OCI-LY7 (cell line): ENCODE measurements around the gene SCN5A. TPM values are rescaled to one million over a fixed set of nuclear protein-coding genes. Genes with fewer than 3 reads are reported as not detected.

ENCODE experiments used
- BruUV-seq: library from RNA; stranded (reverse); fragments of 400-500 nt; replicated peaks from 2 replicates; lab custom pipeline; 2021; lab: Mats Ljungman, UMichigan
- CTCF ChIA-PET: fragments of 300-600 bp; sonication (Branson Sonifier 250); formaldehyde crosslinking; loops from one replicate; lab custom pipeline; 2022; ENCODE audit warnings: antibody characterized with exemption; ENCODE audit not compliant: unreplicated experiment; lab: Charles Lee
- POLR2A ChIA-PET: fragments of 300-600 bp; sonication (Branson Sonifier 250); formaldehyde crosslinking; loops from one replicate; lab custom pipeline; 2022; ENCODE audit warnings: antibody characterized with exemption; lab: Charles Lee
- DNase-seq: peaks from one replicate; pipeline ENCODE4 v3.0.0-alpha.2; 2015; ENCODE audit warnings: low spot score
- H2AFZ ChIP-seq: fragments of 200-600 bp; sonication (generic), shearing (Covaris generic); 2 replicates; pipeline ENCODE4 v1.6.1; 2014; ENCODE audit warnings: mild to moderate bottlenecking, antibody characterized with exemption, low read length, moderate library complexity
- H3K27ac ChIP-seq: fragments of 200-600 bp; sonication (generic); 2 replicates; pipeline ENCODE4 v1.5.1; 2014; ENCODE audit warnings: mixed run types, low read depth, mild to moderate bottlenecking, moderate library complexity, low read length, inconsistent platforms; ENCODE audit not compliant: poor library complexity, severe bottlenecking
- H3K36me3 ChIP-seq: fragments of 200-600 bp; sonication (generic); 2 replicates; pipeline ENCODE4 v1.6.1; 2014; ENCODE audit warnings: mild to moderate bottlenecking, antibody characterized with exemption, low read length, moderate library complexity, mixed read lengths; ENCODE audit not compliant: insufficient read depth
- H3K4me1 ChIP-seq: fragments of 200-600 bp; sonication (generic); 2 replicates; pipeline ENCODE4 v1.5.1; 2014; ENCODE audit warnings: mild to moderate bottlenecking, low read length; ENCODE audit not compliant: insufficient read depth, poor library complexity, severe bottlenecking
- H3K4me2 ChIP-seq: fragments of 200-600 bp; sonication (generic); 2 replicates; pipeline ENCODE4 v1.6.1; 2014; ENCODE audit warnings: mild to moderate bottlenecking, low read length
- H3K4me3 ChIP-seq: fragments of 200-600 bp; sonication (generic); 2 replicates; pipeline ENCODE4 v1.5.1; 2014; ENCODE audit warnings: mild to moderate bottlenecking, low read depth, low read length; ENCODE audit not compliant: poor library complexity, severe bottlenecking
- H3K79me2 ChIP-seq: fragments of 200-600 bp; sonication (generic); 2 replicates; pipeline ENCODE4 v1.6.1; 2016; ENCODE audit warnings: low read depth, mild to moderate bottlenecking, low read length, moderate library complexity, mixed read lengths; ENCODE audit not compliant: insufficient read depth
- H3K9me2 ChIP-seq: fragments of 200-600 bp; sonication (generic); 2 replicates; pipeline ENCODE4 v1.6.1; 2016; ENCODE audit warnings: mild to moderate bottlenecking, low read length, mixed read lengths; ENCODE audit not compliant: insufficient read depth
- H3K9me3 ChIP-seq: fragments of 200-600 bp; sonication (generic); 2 replicates; pipeline ENCODE4 v1.6.1; 2014; ENCODE audit warnings: mild to moderate bottlenecking, mixed run types, low read length, mixed read lengths
- H4K20me1 ChIP-seq: fragments of 200-600 bp; sonication (generic); 2 replicates; pipeline ENCODE4 v1.6.1; 2014; ENCODE audit warnings: mild to moderate bottlenecking, antibody characterized with exemption, low read length, moderate library complexity, mixed read lengths; ENCODE audit not compliant: insufficient read depth
- EZH2phosphoT487 ChIP-seq: fragments of 200-600 bp; sonication (generic); IDR thresholded peaks from 2 replicates; pipeline ENCODE4 v1.6.1; 2018; ENCODE audit warnings: low read depth, borderline replicate concordance, mild to moderate bottlenecking, mixed run types, antibody characterized with exemption, low read length, moderate library complexity, mixed read lengths
- intact Hi-C: fragments of 100-400 bp; cut with micrococcal nuclease; formaldehyde crosslinking; loops from one replicate; pipeline ENCODE4 v1.10.0; 2022; ENCODE audit not compliant: unreplicated experiment
- total RNA-seq, 2 experiments: library from RNA; depleted of rRNA in 1 of 2; stranded (reverse); fragments of >200 nt in 1 of 2; shearing (Covaris generic) in 1 of 2; gene quantifications; 2 replicates each; pipeline ENCODE4 v1.2.3, GENCODE V29; 2014 to 2022
- TF ChIP-seq, protein P1 (sequence below): fragments of 200-600 bp; sonication (generic); conservative IDR thresholded peaks from 2 replicates; pipeline ENCODE4 v1.5.1; 2014; ENCODE audit warnings: mild to moderate bottlenecking, antibody characterized with exemption, low read length, moderate library complexity, mixed read lengths

Gene SCN5A
- total RNA-seq, 2 experiments from 2014 or later = not detected

DNA sequence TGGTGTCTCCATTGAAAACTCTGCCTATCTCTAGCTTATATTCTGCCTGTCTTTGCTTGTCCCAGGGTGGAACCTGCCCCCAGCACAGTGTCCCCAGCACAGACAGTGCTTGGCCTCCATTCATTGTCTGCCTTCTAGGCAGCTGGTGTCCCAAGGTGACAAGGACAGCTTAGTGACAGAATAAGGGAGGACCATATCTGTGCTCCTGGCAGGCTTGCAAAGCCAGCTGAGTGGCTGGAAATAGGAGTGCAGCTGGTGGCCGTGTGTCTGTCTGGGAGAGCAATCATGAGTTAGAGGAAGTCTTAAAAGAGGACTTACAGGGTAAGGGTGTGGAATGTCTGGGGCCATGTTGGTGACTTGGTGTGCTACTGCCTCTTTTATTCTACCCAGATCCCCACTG, 33.4 kb downstream of the SCN5A start:
- H3K9me3 ChIP-seq = no peaks in the 10 kb centered on the region
- no peaks in the 10 kb centered on the region for H3K4me1 ChIP-seq
- no peak overlapping the region for H3K27ac ChIP-seq
- H3K9me2 ChIP-seq = no peaks in the 10 kb centered on the region
- no peaks in the 10 kb centered on the region for H4K20me1 ChIP-seq
- BruUV-seq = no TSS peak
- H2AFZ ChIP-seq = no peak overlapping the region
- no peak overlapping the region for H3K4me3 ChIP-seq
- H3K4me2 ChIP-seq = no peak overlapping the region
- CTCF ChIA-PET = no interaction called here
- no peaks in the 10 kb centered on the region for H3K79me2 ChIP-seq
- no peaks in the 10 kb centered on the region for H3K36me3 ChIP-seq
- POLR2A ChIA-PET = interaction anchor here (0.6 kb wide), 1 partner anchor 949 kb away, joined by 3 read pairs; no protein-coding TSS in a partner anchor
- intact Hi-C loops = no loop called here
- TF ChIP-seq EZH2phosphoT487 = no peak
- TF ChIP-seq, protein P1, sequence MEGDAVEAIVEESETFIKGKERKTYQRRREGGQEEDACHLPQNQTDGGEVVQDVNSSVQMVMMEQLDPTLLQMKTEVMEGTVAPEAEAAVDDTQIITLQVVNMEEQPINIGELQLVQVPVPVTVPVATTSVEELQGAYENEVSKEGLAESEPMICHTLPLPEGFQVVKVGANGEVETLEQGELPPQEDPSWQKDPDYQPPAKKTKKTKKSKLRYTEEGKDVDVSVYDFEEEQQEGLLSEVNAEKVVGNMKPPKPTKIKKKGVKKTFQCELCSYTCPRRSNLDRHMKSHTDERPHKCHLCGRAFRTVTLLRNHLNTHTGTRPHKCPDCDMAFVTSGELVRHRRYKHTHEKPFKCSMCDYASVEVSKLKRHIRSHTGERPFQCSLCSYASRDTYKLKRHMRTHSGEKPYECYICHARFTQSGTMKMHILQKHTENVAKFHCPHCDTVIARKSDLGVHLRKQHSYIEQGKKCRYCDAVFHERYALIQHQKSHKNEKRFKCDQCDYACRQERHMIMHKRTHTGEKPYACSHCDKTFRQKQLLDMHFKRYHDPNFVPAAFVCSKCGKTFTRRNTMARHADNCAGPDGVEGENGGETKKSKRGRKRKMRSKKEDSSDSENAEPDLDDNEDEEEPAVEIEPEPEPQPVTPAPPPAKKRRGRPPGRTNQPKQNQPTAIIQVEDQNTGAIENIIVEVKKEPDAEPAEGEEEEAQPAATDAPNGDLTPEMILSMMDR = no peak
- DNase-seq = no peak

DNA sequence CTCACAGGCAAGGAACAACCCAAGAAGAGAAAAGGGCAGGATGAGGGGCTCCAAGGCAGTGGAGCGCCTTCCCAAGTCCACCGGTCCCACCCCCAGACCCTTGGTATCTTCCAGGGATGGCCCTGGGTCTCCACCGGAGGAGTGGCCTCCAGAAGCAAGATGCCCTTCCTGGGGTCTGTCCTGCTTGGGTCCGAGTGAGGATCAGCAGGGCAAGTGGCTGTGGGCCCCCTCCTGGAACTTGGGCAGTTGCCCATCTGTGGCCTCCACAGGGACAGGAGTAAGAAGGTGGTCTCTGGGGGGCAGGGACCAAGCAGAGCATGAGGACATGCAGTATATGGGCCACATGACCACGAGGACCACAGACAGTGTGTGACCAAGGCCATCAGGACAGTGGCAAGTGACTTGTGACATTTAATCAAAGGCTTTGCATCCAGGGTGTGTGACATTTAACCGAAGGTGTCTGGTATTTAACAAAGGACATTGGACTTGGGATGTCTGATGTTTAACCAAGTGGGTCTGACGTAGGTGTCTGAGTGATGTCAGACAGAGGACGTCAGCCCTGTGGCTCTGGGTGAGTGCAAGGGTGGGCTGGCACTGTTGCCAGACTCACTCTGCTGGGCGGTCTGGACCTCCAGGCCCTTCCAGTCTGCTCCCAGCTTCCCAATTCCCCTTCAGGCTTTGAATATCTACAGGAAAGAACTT, 34.7 kb downstream of the SCN5A start:
- no TSS peak for BruUV-seq
- DNase-seq = no peak
- Histone ChIP-seq H3K4me2 (no peak overlapping the region), H3K36me3 (no peaks in the 10 kb centered on the region), H3K4me1 (no peaks in the 10 kb centered on the region), H3K79me2 (no peaks in the 10 kb centered on the region), H3K27ac (no peak overlapping the region), H2AFZ (no peak overlapping the region), H3K4me3 (no peak overlapping the region), H4K20me1 (no peaks in the 10 kb centered on the region), H3K9me3 (no peaks in the 10 kb centered on the region), H3K9me2 (no peaks in the 10 kb centered on the region)
- TF ChIP-seq EZH2phosphoT487 = no peak
- TF ChIP-seq, protein P1 = no peak
- CTCF ChIA-PET = no interaction called here
- intact Hi-C loops = no loop called here
- POLR2A ChIA-PET = no interaction called here

- no peaks in the 10 kb centered on the region for H3K9me2 ChIP-seq
- BruUV-seq = no TSS peak
- no peaks in the 10 kb centered on the region for H3K79me2 ChIP-seq
- CTCF ChIA-PET = no interaction called here
- POLR2A ChIA-PET = no interaction called here
- H3K27ac ChIP-seq = no peak overlapping the region
- no peaks in the 10 kb centered on the region for H3K9me3 ChIP-seq
- H2AFZ ChIP-seq = no peak overlapping the region
- no peaks in the 10 kb centered on the region for H3K36me3 ChIP-seq
- H4K20me1 ChIP-seq = no peaks in the 10 kb centered on the region
- no peak for TF ChIP-seq EZH2phosphoT487
- H3K4me3 ChIP-seq = no peak overlapping the region
- DNase-seq = no peak
- no peak overlapping the region for H3K4me2 ChIP-seq
- no peaks in the 10 kb centered on the region for H3K4me1 ChIP-seq
- intact Hi-C loops = no loop called here
Observed at GRCh38 chr3:38614091-38614490, 35.4 kb downstream of the SCN5A start.
